Small intestine (tissue), 7 donors: Measurements from ENCODE around the gene NTRK3. TPM values are rescaled to one million over a fixed set of nuclear protein-coding genes. Genes with fewer than 3 reads are reported as not detected.

Source experiments
- DNase-seq, 2 donors: peaks; one replicate each; pipeline versions ENCODE4 v3.0.0 to v3.0.0-alpha.2; 2013
- FAIRE-seq: peaks from 2 replicates; lab custom pipeline; 2012; peaks lifted over from hg19 to GRCh38; lab: Jason Lieb, UNC
- H3K27ac ChIP-seq, 3 donors: one replicate each; pipeline ENCODE4 v1.5.1; 2013; ENCODE audit warnings: low read length in 2 of 3, mild to moderate bottlenecking in 2 of 3, control low read depth in 1 of 3, inconsistent platforms in 1 of 3, low read depth in 1 of 3, moderate library complexity in 1 of 3
- H3K27me3 ChIP-seq, 3 donors: one replicate each; pipeline ENCODE4 v1.6.1; 2013; ENCODE audit warnings: low read length in 3 of 3, inconsistent platforms in 1 of 3; ENCODE audit not compliant: control insufficient read depth in 3 of 3, insufficient read depth in 3 of 3
- H3K36me3 ChIP-seq, 3 donors: one replicate each; pipeline ENCODE4 v1.6.1; 2013; ENCODE audit warnings: low read length in 3 of 3, inconsistent platforms in 1 of 3, low read depth in 1 of 3, mild to moderate bottlenecking in 1 of 3, moderate library complexity in 1 of 3; ENCODE audit not compliant: control insufficient read depth in 3 of 3, insufficient read depth in 2 of 3
- H3K4me1 ChIP-seq, 3 donors: one replicate each; pipeline ENCODE4 v1.6.1; 2013; ENCODE audit warnings: low read length in 2 of 3, inconsistent platforms in 1 of 3, low read depth in 1 of 3, mild to moderate bottlenecking in 1 of 3, moderate library complexity in 1 of 3; ENCODE audit not compliant: control insufficient read depth in 3 of 3, insufficient read depth in 2 of 3
- H3K4me3 ChIP-seq, 3 donors: one replicate each; pipeline ENCODE4 v1.5.1; 2013; ENCODE audit warnings: low read length in 3 of 3, control low read depth in 1 of 3, inconsistent platforms in 1 of 3, low read depth in 1 of 3, mild to moderate bottlenecking in 1 of 3, moderate library complexity in 1 of 3
- H3K9me3 ChIP-seq, 2 donors: one replicate each; pipeline ENCODE4 v1.6.1; 2013; ENCODE audit warnings: low read depth in 1 of 2, low read length in 1 of 2; ENCODE audit not compliant: control insufficient read depth in 2 of 2, insufficient read depth in 1 of 2
- WGBS, 3 donors: extraction: QIAGEN DNeasy Blood & Tissue Kit; methylation state at CpG; one replicate each; pipeline ENCODE4 v1.1.7; 2013; 5-methylcytosine and 5-hydroxymethylcytosine counted together
- polyA plus RNA-seq, 4 donors: library from polyadenylated mRNA; stranded (reverse) in 3 of 4; unstranded in 1 of 4; fragments of 200-250 nt in 3 of 4; fragments of 120-200 nt in 1 of 4; gene quantifications; one replicate each; pipeline versions ENCODE4 v1.2.1 to v1.2.3, GENCODE V29; 2013
- donor health status: healthy with polysubstance abuse.
- donor health status: control.
- donor health status: control.
- donor health status: Bipolar disorder and iron deficiency.
- donor health status: healthy.

Gene NTRK3
- polyA plus RNA-seq, 4 donors = under 0.01 to 3.6 (median 0.52) TPM; not detected in 1

DNA sequence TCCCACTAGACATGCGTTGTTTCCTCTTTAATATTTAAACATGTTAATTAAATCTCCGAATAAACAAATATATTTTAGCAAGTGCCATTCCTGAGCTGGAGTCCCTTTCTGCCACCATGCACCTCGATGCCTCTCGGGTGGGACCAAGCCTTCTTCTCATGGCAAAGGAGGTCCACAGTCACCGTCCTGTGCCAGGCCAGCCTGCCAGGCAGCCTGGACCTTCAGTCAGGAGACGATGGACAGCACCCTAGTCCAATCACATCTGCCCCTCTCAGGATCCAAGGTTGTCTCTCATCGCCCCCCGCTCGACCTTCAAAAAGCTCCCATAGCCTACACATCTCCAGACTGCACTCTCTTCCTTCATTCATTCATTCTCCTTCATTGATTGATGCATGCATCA lies 22.6 kb downstream of the NTRK3 start:
- DNase-seq = no peak
- no peak overlapping the region for H3K27ac ChIP-seq
- no peak for FAIRE-seq
- H3K27me3 ChIP-seq = peaks cover 0 to 4% (median 0%) of the 10 kb centered on the region in 3 donors
- no peaks in the 10 kb centered on the region for H3K9me3 ChIP-seq
- H3K4me3 ChIP-seq = no peak overlapping the region
- H3K36me3 ChIP-seq = no peaks in the 10 kb centered on the region
- H3K4me1 ChIP-seq = no peaks in the 10 kb centered on the region
- WGBS, 3 donors = 70 to 80% (median 72%) methylated on average over 9 of the region's 9 CpGs

DNA sequence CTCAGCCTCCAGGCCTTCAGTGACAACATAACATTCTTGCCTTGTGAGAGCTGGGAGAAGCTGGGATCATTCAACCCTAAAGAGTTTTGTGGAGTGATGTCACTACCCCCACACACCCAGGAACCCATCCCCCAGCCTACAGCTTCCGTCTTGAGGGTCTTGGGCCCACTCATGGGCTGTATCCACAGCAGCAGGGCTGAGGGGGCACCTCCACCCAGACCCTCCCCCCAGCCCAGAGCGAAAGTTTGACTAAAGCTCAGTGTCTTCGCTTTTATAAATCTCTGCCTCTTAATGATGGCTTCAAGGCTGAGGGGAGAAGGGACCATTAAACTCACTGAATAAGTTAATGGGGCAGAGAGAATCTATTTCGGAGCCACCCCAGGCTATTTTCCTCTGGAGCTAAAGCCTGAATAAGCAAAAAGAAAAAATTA lies 23.8 kb downstream of the NTRK3 start:
- no peaks in the 10 kb centered on the region for H3K4me1 ChIP-seq
- H3K9me3 ChIP-seq = no peaks in the 10 kb centered on the region
- H3K27me3 ChIP-seq = peaks cover 0 to 4% (median 0%) of the 10 kb centered on the region in 3 donors
- DNase-seq = no peak
- no peak for FAIRE-seq
- H3K27ac ChIP-seq = no peak overlapping the region
- no peaks in the 10 kb centered on the region for H3K36me3 ChIP-seq
- 65 to 70% (median 68%) methylated on average over 4 of the region's 4 CpGs for WGBS, 3 donors
- H3K4me3 ChIP-seq = no peak overlapping the region

DNA sequence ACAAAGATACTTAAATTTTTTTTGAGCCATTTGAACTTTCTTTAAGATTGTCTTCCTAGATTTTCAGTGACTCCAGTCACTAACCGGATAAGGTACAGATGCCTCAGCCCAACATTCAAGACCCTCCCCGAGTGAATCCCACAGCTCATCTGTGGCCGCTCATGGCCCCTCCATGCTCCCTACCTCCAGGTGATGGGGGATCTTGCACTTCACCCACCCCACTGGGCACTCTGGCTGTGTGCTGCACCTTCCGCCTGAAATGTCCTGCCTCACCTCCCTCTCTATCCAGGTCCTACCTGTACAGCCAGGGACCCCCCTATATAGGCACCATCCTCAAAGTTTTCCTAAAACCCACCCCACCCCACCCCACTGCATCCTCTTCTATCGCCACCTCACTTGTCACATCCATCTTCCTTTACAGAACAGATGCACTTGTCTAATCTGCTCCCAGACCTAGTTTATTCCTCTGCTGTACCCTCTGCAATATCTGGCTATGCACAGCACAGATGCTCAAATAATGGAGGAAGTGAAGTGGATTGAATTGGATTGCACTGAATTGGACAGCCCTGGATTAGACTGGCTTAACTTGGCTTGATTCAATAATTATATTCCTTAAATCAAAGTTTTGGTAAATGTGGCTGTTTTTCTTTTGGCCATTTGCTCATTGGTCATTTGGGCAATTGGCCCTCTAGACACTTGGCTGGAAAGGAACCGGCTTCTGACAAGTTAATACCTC lies 24.5 kb downstream of the NTRK3 start:
- H3K36me3 ChIP-seq = no peaks in the 10 kb centered on the region
- FAIRE-seq (no peak), DNase-seq (no peak)
- no peaks in the 10 kb centered on the region for H3K9me3 ChIP-seq
- peaks cover 0 to 4% (median 0%) of the 10 kb centered on the region in 3 donors for H3K27me3 ChIP-seq
- no peaks in the 10 kb centered on the region for H3K4me1 ChIP-seq
- no peak overlapping the region for H3K4me3 ChIP-seq
- H3K27ac ChIP-seq = no peak overlapping the region
- 90 to 91% (median 91%) methylated on average over 6 of the region's 6 CpGs for WGBS, 3 donors

DNA sequence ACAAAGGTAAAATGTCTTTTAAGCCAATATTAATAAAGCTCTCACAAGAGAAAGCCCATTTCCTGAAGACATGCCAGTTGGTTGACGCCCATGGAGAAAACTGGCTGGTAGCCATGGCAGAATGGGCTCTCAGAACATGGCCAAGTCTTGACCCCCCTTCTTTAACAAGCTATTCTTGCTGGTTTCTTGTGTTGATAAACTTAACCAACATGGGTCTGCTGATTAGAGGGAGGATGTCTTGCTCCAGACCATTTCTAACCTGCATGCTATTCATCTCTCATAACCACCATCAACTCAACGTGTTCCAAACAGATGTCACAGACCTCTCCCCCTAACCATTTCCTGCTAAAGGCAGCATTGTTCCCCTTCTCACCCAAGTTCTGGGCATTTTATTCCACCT lies 25.7 kb downstream of the NTRK3 start:
- 47 to 51% (median 48%) methylated on average over 2 of the region's 2 CpGs for WGBS, 3 donors
- no peak overlapping the region for H3K4me3 ChIP-seq
- no peak for FAIRE-seq

DNA sequence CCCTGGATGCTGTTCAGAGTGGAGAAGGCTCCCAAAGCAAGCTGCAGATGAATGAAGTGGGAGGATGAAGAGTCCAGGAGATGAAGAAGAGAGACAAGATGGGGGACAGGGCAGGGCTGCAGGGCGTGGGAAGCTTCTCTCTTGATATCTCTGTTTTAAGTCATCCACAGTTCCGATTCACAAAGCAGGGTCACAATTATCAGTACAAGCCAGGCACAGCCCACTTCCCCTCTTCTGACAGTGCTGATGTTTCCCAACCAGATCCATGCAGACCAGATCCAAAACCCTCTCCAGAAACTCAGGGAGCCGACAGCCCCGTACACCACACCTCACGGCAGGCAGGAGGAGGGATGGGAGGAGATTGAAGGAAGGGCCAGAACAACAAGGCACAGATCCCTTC lies 31.1 kb downstream of the NTRK3 start:
- Histone ChIP-seq H3K27me3 (no peaks in the 10 kb centered on the region), H3K4me1 (no peaks in the 10 kb centered on the region), H3K27ac (no peak overlapping the region), H3K9me3 (no peaks in the 10 kb centered on the region), H3K36me3 (no peaks in the 10 kb centered on the region), H3K4me3 (no peak overlapping the region)
- 52 to 67% (median 56%) methylated on average over 5 of the region's 5 CpGs for WGBS, 3 donors
- FAIRE-seq (no peak), DNase-seq (no peak)

More for the DNA sequence above, 25.7 kb downstream of the NTRK3 start:
- H3K27ac ChIP-seq = no peak overlapping the region
- no peaks in the 10 kb centered on the region for H3K9me3 ChIP-seq
- H3K27me3 ChIP-seq = peaks cover 0 to 4% (median 0%) of the 10 kb centered on the region in 3 donors
- DNase-seq = no peak
- no peaks in the 10 kb centered on the region for H3K4me1 ChIP-seq
- no peaks in the 10 kb centered on the region for H3K36me3 ChIP-seq

DNA sequence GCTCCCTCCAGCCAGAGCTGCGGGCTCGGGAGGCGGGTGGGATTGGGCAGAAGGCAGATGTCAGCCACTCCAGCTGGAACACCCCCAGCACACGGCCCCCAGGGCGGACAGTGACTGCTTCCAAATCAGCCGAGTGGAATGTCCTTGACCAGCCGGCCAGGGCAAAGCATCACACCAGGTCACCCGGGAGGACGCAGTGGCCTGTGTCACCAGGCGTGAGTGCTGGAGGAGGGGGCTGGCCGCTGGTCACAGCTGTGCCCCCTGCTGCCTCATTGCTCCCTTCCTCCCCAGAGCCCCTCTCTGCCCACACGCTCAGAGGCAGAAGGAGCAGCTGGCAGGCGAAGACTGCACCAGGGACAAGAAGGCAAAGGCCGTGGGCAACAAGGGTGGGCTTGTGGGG lies 33.5 kb downstream of the NTRK3 start:
- no peaks in the 10 kb centered on the region for H3K9me3 ChIP-seq
- FAIRE-seq = no peak
- H3K4me1 ChIP-seq = no peaks in the 10 kb centered on the region
- H3K36me3 ChIP-seq = no peaks in the 10 kb centered on the region
- H3K27ac ChIP-seq = no peak overlapping the region
- DNase-seq = no peak
- 58 to 78% (median 71%) methylated on average over 13 to 14 of the region's 14 CpGs for WGBS, 3 donors
- no peaks in the 10 kb centered on the region for H3K27me3 ChIP-seq
- H3K4me3 ChIP-seq = no peak overlapping the region

DNA sequence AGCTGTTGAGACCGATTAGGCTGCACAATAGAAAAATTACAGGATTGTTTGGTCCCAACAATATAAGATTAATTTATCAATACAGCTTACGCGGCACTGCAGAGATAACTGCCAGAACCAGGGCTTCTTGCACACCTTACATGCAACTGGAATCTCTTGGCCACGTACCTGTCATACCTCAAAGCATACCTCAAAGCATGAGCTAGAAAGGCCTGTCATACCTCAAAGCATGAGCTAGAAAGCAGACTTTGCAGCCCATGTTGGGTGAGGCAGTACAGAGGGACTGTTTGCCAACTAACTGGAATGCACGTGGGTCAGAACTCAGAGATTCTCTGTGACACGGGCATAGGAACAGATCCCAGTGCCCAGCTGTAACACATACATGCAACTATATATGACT lies 34.7 kb downstream of the NTRK3 start:
- no peak for FAIRE-seq
- H3K9me3 ChIP-seq = no peaks in the 10 kb centered on the region
- no peak overlapping the region for H3K27ac ChIP-seq
- no peaks in the 10 kb centered on the region for H3K27me3 ChIP-seq
- 45 to 64% (median 47%) methylated on average over 6 of the region's 6 CpGs for WGBS, 3 donors
- no peak for DNase-seq
- no peaks in the 10 kb centered on the region for H3K36me3 ChIP-seq
- no peaks in the 10 kb centered on the region for H3K4me1 ChIP-seq
- no peak overlapping the region for H3K4me3 ChIP-seq

DNA sequence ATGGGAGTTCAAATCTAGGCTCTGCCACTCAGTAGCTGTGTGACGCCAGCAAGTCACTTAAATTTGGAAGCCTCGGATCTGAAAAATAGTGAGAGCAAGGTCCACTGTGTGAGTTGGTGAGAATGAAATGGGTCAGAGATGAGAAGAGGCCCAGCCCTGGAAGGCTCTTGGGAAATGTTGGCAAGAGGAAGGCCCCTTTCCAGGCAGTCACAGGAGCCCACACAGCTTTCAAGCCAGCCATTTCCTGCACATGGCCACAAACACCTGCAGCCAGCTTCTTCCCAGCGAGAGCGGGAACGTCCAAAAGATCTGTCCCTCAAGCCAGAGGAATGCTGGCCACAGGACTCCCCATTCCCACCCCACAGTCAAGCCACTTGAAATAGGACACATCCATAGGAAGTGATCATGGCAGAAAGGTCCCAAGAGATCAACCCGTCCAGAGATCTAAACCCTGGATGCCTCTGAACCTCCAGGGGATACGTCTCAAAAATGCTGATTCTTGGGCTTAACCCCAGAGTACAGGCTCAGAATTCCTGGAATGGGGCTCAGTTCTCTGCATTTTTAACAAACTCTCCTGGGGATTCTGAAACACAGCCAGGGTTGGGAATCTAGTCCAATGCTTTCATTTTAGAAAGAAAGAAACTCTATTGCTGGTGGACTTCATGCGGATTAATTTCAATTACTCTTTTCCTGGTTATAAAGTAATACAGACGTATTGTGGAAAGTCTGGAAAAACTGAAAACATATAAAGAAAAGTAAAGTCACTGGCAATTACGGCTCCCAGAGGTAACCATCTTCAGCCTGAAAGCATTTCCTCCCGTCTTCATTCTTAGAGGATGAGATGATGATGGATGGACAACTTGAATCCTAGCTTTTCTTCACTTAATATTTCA lies 35.9 kb downstream of the NTRK3 start:
- Histone ChIP-seq H3K4me3 (no peak overlapping the region), H3K4me1 (no peaks in the 10 kb centered on the region), H3K9me3 (no peaks in the 10 kb centered on the region), H3K27ac (no peak overlapping the region), H3K36me3 (no peaks in the 10 kb centered on the region), H3K27me3 (no peaks in the 10 kb centered on the region)
- DNase-seq = no peak
- WGBS, 3 donors = 77 to 80% (median 78%) methylated on average over 11 of the region's 11 CpGs
- FAIRE-seq = no peak
